Astrocyte of the cerebellum (primary cell): Measurements from ENCODE around the gene ELMOD3.

ENCODE experiments used
- DNase-seq: peaks from one replicate; pipeline ENCODE4 v3.0.0-alpha.2; 2011; ENCODE audit warnings: low read depth
- H3K4me3 ChIP-seq: 2 replicates; pipeline ENCODE4 v1.5.1; 2011; ENCODE audit warnings: mild to moderate bottlenecking, low read depth, low read length, moderate library complexity
- in situ Hi-C: cut with HindIII; loops from 2 replicates; pipeline ENCODE4 v1.10.0; 2017; ENCODE audit warnings: low sequenced_read_pairs
- TF ChIP-seq, protein P1 (sequence below): IDR thresholded peaks from 2 replicates; pipeline ENCODE4 v1.5.1; 2012; ENCODE audit warnings: low read length, low read depth, moderate library complexity, mild to moderate bottlenecking; ENCODE audit errors: missing control alignments

ELMOD3 gene

DNA sequence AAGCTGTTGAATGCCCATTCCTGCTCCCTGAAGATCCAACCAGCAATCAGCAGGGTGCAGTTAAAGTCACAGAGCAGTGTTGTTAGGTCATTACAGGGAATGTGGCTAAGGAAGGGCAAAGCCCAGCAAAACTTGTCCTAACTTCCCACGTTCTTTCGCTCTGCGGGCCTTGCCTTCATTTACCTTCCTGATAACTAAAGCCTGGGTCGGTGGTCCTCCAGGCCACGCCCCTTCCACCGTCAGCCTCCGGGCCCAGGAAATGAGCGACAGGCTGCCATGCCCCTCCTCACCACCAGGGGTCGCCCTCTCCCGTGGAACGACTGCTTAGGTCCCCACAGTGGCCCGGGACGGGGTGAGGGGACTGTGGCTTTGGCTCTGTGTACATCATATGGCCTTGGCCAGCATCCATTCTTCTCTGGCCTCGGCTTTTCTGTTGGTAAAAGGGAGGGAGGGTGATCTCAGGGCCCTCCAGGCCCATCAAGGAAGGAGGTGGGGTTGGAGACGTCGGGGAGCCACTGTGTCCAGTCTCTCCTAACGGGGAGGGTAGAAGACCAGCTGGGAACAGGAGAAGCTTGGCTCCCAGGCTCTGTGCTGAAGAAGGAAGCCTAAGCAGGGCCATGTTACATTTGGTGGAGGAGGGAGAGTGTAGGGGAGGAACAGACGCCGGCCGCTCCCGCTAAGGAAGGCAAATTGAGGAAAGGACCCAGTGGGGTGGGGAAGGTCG, 66.1 kb downstream of the ELMOD3 start:
- peak; percentile 24 for DNase-seq
- TF ChIP-seq, protein P1, sequence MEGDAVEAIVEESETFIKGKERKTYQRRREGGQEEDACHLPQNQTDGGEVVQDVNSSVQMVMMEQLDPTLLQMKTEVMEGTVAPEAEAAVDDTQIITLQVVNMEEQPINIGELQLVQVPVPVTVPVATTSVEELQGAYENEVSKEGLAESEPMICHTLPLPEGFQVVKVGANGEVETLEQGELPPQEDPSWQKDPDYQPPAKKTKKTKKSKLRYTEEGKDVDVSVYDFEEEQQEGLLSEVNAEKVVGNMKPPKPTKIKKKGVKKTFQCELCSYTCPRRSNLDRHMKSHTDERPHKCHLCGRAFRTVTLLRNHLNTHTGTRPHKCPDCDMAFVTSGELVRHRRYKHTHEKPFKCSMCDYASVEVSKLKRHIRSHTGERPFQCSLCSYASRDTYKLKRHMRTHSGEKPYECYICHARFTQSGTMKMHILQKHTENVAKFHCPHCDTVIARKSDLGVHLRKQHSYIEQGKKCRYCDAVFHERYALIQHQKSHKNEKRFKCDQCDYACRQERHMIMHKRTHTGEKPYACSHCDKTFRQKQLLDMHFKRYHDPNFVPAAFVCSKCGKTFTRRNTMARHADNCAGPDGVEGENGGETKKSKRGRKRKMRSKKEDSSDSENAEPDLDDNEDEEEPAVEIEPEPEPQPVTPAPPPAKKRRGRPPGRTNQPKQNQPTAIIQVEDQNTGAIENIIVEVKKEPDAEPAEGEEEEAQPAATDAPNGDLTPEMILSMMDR, result peak; percentile 92
- no peak overlapping the region for H3K4me3 ChIP-seq
- in situ Hi-C loops, result loop anchor here (5.0 kb wide), 1 partner anchor 117 kb away; the partner anchor contains the start of gene MAT2A

DNA sequence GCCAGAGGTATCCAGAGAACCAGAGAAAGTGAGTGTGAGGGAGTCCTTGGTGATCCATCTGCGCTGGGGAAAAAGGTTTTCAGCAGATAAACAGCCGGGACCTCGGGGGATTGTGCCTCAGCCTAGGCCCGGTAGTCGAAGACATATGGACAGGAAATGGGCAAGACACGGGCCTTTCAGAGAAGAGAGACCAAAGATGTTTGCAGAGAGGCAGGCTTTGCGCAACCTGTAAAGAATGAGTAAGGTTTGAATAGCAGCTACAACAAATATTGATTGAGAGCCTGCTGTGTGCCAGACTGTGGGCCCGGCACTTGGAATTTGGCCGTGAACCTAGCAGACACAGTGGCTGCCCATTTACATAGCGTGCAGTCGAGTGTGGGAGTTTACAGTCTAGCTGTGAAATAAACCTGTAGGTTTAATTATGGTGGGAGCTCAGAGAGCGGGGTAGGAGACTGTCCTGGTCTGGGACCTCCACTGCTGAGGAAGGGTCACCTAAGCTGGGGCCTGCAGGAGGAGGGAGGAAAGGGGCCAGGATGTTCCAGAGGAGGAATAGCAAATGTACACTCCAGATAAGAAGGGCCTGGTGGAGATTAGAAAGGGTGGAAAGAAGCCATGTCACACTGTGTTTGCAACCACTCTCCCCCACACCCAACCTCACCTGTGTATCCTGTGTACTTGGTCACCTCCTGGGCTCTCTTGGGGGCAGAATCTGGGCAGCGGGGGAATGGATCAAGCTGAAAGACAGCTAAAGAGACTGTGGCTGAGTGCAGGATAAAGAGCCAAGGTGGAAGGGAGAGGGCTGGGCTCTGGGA, 66.9 kb downstream of the ELMOD3 start:
- in situ Hi-C loops, result loop anchor here (5.0 kb wide), 1 partner anchor 116 kb away; the partner anchor contains the start of gene MAT2A
- H3K4me3 ChIP-seq, result no peak overlapping the region
- TF ChIP-seq, protein P1, result no peak
- no peak for DNase-seq

DNA sequence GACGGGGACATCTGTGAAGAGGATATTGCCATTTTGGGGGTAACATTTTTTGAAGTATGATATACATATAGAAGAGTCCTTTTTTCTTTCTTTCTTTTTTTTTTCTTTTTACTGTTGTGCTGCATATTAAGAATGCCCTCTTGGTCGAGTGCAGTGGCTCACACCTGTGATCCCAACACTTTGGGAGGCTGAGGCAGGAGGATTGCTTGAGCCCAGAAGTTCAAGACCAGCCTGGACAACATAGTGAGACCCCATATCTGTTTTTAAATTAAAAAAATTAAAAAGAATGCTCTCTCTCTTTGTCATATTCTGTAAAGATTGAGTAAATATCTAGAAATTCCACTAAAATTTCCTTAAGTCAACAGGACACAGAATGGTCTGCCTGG, 67.5 kb downstream of the ELMOD3 start:
- TF ChIP-seq, protein P1, result no peak
- no peak for DNase-seq
- in situ Hi-C loops, result loop anchor here (5.0 kb wide), 1 partner anchor 115 kb away; the partner anchor contains the start of gene MAT2A
- no peak overlapping the region for H3K4me3 ChIP-seq

DNA sequence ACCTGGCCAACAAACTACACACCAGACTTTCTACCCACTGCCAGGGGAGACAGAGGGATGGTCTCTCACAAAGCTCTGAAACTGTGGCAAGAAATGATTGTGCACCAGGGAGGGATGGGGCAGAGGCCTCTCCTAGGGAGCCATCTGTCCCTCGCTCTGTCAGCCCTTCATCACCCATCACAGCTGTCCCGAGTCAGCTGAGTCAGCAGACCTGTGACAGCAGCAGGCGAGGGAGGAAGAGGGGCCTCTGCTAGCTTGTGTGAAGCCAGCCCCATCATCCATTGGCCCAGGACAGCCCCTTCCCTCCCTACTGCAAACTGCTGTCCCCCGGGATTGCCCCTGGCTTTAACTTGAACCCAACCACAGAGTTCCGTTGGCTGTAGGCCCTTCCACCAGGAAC, 69.0 kb downstream of the ELMOD3 start:
- in situ Hi-C loops, result loop anchor here (5.0 kb wide), 1 partner anchor 114 kb away; the partner anchor contains the start of gene MAT2A
- TF ChIP-seq, protein P1, result no peak
- no peak overlapping the region for H3K4me3 ChIP-seq
- no peak for DNase-seq

DNA sequence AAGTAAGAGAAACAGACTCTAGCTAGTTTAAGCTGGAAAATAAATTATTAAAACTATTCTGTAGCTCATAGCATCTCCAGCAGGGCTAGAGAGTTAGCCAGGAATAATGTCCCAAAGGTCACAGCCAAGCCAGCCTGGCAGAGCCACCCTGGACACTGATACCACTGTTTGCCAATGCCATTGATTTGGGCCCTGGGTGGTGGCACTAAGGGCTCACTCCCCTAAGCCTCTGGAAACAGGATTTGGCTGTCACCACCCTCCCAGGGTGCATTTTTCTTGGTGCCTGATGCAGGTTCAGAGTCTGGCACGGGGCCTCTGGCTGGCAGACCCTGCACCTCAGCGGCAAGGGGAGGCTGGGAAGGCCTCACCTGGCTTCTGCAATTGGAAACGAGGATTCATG, 71.0 kb downstream of the ELMOD3 start:
- in situ Hi-C loops, result no loop called here
- H3K4me3 ChIP-seq, result no peak overlapping the region
- DNase-seq, result no peak
- TF ChIP-seq, protein P1, result no peak

DNA sequence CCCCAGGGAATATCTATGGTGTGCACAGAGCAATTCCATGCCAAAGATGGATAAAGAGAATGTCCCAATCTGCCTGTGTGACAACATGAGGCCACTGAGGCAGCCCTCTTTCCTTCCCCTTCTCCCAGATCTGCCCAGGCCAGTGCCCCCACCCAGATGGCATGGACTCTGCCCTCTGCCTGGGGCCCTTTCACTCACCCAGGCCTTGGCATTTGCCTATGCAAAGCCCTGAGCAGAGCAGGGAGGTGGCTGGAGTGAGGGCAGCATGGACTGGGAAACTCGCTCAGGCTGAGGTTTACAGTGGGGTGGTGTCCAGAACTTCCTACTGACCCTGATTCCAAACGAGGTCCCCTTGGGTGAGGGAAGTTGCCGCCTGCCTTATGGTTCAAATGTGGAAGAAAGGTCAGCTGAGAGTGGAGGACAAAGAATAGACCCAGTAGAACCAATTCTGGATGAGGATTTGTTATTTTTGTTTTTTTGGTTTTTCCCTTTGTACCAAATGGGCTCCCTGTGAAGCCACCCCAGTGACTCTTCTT, 72.8 kb downstream of the ELMOD3 start:
- TF ChIP-seq, protein P1, result no peak
- no peak overlapping the region for H3K4me3 ChIP-seq
- no peak for DNase-seq
- in situ Hi-C loops, result no loop called here
